ENCODE measurements around the gene UCHL1. TPM values are rescaled to one million over a fixed set of nuclear protein-coding genes. Genes with fewer than 3 reads are reported as not detected.
A peak's percentile ranks its signal among the peaks of the same experiment; 100 is the strongest.

UCHL1 gene
- polyA plus RNA-seq, 2 of the 4 experiments (the other 2 are of a cell fraction): 953 to 1,819 TPM

DNA sequence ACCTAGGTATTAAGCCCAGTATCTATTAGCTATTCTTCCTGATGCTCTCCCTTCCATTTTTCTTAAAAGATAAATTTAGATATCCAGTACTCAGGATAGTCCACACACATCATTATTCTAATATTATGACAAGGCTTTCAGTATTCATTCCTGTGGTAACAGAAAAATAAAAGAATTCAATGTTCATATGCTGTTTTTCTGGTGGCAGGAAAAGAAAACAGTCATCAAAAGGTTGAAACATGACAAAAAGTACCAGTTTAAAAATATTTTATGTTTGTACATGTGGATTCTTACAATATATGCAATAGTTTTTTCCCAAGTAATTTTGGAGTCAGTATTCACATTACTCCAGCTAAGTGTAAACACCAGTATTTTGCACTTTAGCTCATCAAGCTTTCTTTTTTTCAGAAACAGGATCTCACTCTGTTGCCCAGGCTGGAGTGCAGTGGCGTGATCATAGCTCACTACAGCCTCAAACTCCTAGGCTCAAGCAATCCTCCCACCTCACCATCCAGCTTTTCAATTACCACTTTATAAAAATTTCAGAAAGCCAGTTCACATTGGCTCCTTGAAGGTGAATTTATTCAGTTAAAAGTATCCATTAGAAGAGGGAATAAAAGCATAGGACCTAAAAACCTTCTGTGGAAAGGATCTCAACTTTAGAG, 44.6 kb upstream of the UCHL1 start:
- DNase-seq (ENCODE audit: low read depth in 1 of 2, low spot score in 1 of 2) (no peak), ATAC-seq (no peak), FAIRE-seq (no peak)
- Histone ChIP-seq H3K9me3 (no peaks in the 10 kb centered on the region), H3K4me3 (peak overlapping the region; percentile 93; the same call in 1 of the 3 replicates), H3K4me1 (peaks cover 30% of the 10 kb centered on the region; the same call in 2 of the 3 replicates), H3K4me2 (peak overlapping the region; percentile 78), H3K27ac (peak overlapping the region; percentile 54 to 95; a peak in 5 of 6 replicates)
- TF ChIP-seq ELK1 (IDR thresholded peaks at IDR 0.05; ENCODE audit: low read depth, low read length) (no peak), ZFP36 (IDR thresholded peaks at IDR 0.05; ENCODE audit: borderline replicate concordance, partially characterized antibody) (no peak)
- TF ChIP-seq, protein P1, sequence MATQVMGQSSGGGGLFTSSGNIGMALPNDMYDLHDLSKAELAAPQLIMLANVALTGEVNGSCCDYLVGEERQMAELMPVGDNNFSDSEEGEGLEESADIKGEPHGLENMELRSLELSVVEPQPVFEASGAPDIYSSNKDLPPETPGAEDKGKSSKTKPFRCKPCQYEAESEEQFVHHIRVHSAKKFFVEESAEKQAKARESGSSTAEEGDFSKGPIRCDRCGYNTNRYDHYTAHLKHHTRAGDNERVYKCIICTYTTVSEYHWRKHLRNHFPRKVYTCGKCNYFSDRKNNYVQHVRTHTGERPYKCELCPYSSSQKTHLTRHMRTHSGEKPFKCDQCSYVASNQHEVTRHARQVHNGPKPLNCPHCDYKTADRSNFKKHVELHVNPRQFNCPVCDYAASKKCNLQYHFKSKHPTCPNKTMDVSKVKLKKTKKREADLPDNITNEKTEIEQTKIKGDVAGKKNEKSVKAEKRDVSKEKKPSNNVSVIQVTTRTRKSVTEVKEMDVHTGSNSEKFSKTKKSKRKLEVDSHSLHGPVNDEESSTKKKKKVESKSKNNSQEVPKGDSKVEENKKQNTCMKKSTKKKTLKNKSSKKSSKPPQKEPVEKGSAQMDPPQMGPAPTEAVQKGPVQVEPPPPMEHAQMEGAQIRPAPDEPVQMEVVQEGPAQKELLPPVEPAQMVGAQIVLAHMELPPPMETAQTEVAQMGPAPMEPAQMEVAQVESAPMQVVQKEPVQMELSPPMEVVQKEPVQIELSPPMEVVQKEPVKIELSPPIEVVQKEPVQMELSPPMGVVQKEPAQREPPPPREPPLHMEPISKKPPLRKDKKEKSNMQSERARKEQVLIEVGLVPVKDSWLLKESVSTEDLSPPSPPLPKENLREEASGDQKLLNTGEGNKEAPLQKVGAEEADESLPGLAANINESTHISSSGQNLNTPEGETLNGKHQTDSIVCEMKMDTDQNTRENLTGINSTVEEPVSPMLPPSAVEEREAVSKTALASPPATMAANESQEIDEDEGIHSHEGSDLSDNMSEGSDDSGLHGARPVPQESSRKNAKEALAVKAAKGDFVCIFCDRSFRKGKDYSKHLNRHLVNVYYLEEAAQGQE (IDR thresholded peaks at IDR 0.05): no peak
- ChIA-PET CTCF (interaction anchor here (0.6 to 9.8 kb wide), 33 partner anchors 9 to 310 kb away, joined by 3 to 135 read pairs (median 3); no protein-coding TSS in a partner anchor), POLR2A (interaction anchor here (0.6 kb wide), 1 partner anchor 220 kb away, joined by 4 read pairs; no protein-coding TSS in a partner anchor)
- 95% methylated on average over 1 of the region's 1 CpG for WGBS (ENCODE audit: missing lambda C conversion rate)

DNA sequence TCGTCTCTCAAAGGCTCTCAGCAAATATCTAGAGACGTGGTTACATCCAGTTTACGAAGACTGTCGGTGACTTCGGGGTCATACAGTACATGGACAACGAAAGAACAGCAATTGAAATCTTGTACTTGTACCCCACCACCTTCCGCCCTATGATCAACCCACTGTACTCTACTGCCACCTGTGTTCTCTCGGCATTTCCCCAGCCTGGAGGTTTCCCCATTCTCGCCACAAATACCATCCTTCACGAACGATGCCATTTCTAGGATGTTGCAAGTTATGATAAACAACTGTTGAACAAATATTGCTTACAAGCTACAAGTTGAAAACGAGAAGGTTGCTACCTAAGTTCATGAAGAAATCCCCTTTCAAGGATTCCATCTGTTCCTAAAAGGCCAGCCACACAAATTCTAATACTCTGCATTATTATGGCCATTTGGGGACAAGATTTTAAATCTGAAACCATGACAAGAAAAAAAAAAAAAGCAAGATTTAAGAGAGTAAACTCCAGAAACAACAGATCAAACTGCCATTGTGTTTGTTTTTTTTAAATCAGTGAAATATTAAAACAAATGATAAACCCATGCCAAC, 44.0 kb upstream of the UCHL1 start:
- H3K4me3 ChIP-seq: peak overlapping the region; percentile 93
- H3K4me1 ChIP-seq: peaks cover 27% of the 10 kb centered on the region; the same call in 2 of the 3 replicates
- peak overlapping the region; percentile 93 to 95; a peak in 5 of 6 replicates for H3K27ac ChIP-seq
- DNase-seq (ENCODE audit: low read depth in 1 of 2, low spot score in 1 of 2): peak; percentile 62 to 69
- peak; percentile 28 to 52; a peak in 4 of 6 replicates for ATAC-seq
- CTCF ChIA-PET: interaction anchor here (0.7 to 9.8 kb wide), 39 partner anchors 10 to 311 kb away, joined by 3 to 135 read pairs (median 4); no protein-coding TSS in a partner anchor
- H3K9me3 ChIP-seq: no peaks in the 10 kb centered on the region
- peak overlapping the region; percentile 78 for H3K4me2 ChIP-seq
- POLR2A ChIA-PET: interaction anchor here (4.6 kb wide), 1 partner anchor 45 kb away, joined by 72 read pairs; the partner anchor contains the start of gene UCHL1
- 5% methylated on average over 12 of the region's 12 CpGs for WGBS (ENCODE audit: missing lambda C conversion rate)
- no peak for FAIRE-seq
- no peak for TF ChIP-seq CBX2 (IDR thresholded peaks at IDR 0.05; ENCODE audit: borderline replicate concordance, low read depth)
- TF ChIP-seq, protein P2, sequence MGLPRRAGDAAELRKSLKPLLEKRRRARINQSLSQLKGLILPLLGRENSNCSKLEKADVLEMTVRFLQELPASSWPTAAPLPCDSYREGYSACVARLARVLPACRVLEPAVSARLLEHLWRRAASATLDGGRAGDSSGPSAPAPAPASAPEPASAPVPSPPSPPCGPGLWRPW (IDR thresholded peaks at IDR 0.05): no peak
- TF ChIP-seq SREBF2 (IDR thresholded peaks at IDR 0.05): no peak
- TF ChIP-seq HOXA7 (CRISPR knock-in tag; IDR thresholded peaks at IDR 0.05): no peak
- no peak for TF ChIP-seq EP300 (IDR thresholded peaks at IDR 0.05)
- TF ChIP-seq ELK1 (IDR thresholded peaks at IDR 0.05; ENCODE audit: low read depth, low read length): no peak
- TF ChIP-seq SMC3 (IDR thresholded peaks at IDR 0.05): peak; percentile 82
- TF ChIP-seq HOXB13 (CRISPR knock-in tag; IDR thresholded peaks at IDR 0.05; ENCODE audit: low read depth): no peak
- TF ChIP-seq ATOH8 (CRISPR knock-in tag; IDR thresholded peaks at IDR 0.05; ENCODE audit: low read depth): no peak
- no peak; a peak in 1 of 4 replicates for TF ChIP-seq CEBPB (IDR thresholded peaks at IDR 0.05)
- no peak for TF ChIP-seq ZC3H11A (IDR thresholded peaks at IDR 0.05)
- TF ChIP-seq RNF2 (IDR thresholded peaks at IDR 0.05; ENCODE audit: borderline replicate concordance, low read depth): no peak
- no peak for TF ChIP-seq GATA3 (IDR thresholded peaks at IDR 0.05; ENCODE audit: borderline replicate concordance)
- peak; percentile 65 for TF ChIP-seq CTCF (IDR thresholded peaks at IDR 0.05)
- TF ChIP-seq, protein P3, sequence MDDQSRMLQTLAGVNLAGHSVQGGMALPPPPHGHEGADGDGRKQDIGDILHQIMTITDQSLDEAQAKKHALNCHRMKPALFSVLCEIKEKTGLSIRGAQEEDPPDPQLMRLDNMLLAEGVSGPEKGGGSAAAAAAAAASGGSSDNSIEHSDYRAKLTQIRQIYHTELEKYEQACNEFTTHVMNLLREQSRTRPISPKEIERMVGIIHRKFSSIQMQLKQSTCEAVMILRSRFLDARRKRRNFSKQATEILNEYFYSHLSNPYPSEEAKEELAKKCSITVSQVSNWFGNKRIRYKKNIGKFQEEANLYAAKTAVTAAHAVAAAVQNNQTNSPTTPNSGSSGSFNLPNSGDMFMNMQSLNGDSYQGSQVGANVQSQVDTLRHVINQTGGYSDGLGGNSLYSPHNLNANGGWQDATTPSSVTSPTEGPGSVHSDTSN (IDR thresholded peaks at IDR 0.05): no peak
- no peak for TF ChIP-seq RCOR1 (IDR thresholded peaks at IDR 0.05; ENCODE audit: low read depth, low read length)
- no peak for TF ChIP-seq MYC (IDR thresholded peaks at IDR 0.05; ENCODE audit: borderline replicate concordance, low read length)
- TF ChIP-seq NR3C1 (IDR thresholded peaks at IDR 0.05): no peak
- no peak for TF ChIP-seq CBX8 (IDR thresholded peaks at IDR 0.05)
- TF ChIP-seq, protein P4, sequence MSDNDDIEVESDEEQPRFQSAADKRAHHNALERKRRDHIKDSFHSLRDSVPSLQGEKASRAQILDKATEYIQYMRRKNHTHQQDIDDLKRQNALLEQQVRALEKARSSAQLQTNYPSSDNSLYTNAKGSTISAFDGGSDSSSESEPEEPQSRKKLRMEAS (IDR thresholded peaks at IDR 0.05): no peak
- TF ChIP-seq POLR2A (IDR thresholded peaks at IDR 0.05; ENCODE audit: low read length): no peak
- TF ChIP-seq RAD21 (conservative IDR thresholded peaks at IDR 0.05 in 1 of 2, IDR thresholded peaks at IDR 0.05 in 1 of 2): peak; percentile 84 to 85
